HG03342 (cell line): ENCODE measurements around the gene CMTM7.

Experiments
- ATAC-seq: cut with Tn5 transposase; IDR thresholded peaks from one replicate; pipeline ENCODE4 v1.9.1; 2021; ENCODE audit warnings: mild to moderate bottlenecking, moderate library complexity; ENCODE audit not compliant: unreplicated experiment

The CMTM7 gene, protein sequence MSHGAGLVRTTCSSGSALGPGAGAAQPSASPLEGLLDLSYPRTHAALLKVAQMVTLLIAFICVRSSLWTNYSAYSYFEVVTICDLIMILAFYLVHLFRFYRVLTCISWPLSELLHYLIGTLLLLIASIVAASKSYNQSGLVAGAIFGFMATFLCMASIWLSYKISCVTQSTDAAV

DNA sequence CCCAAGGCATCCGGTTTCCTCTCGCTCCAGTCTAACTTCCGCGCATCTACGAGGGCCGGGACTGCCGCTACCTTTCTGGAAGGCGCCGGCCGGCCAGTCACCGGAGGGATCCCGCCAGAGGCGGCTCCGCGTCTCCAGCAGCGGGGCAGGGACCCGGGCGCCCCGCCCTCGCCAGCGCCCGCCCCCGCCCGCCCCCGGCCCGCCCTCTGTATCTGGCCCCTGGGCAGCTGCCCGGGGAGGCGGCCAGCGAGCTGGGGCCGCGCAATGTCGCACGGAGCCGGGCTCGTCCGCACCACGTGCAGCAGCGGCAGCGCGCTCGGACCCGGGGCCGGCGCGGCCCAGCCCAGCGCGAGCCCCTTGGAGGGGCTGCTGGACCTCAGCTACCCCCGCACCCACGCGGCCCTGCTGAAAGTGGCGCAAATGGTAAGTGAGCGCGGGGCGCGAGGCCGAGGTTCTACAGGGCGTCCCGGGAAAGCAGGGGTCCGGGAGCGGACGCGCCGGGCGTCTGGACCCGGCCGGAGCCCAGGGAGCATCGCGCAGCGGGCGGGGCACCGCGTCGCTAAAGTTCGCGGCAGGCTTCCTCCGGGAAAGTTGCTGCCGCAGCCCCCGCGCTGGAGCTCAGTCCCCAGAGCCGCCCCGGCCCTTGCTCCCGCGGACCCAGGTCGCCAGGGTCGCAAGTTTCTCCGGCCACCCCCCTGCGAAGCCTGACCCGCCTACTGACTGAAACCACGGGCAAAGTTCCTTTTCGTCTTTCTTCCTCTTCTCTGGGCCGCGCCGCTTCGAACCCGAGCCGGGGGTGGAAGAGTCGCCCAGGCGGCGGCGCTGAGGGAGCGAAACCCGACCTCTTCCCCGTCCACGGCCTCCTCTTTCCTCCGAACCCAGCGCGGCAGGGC lies at the start of gene CMTM7:
TSS of gene CMTM7 (plus strand) at position 211 of the 893 bp plus-strand sequence. CDS start at position 265, 54 bp downstream.
- peak; percentile 71 for ATAC-seq

DNA sequence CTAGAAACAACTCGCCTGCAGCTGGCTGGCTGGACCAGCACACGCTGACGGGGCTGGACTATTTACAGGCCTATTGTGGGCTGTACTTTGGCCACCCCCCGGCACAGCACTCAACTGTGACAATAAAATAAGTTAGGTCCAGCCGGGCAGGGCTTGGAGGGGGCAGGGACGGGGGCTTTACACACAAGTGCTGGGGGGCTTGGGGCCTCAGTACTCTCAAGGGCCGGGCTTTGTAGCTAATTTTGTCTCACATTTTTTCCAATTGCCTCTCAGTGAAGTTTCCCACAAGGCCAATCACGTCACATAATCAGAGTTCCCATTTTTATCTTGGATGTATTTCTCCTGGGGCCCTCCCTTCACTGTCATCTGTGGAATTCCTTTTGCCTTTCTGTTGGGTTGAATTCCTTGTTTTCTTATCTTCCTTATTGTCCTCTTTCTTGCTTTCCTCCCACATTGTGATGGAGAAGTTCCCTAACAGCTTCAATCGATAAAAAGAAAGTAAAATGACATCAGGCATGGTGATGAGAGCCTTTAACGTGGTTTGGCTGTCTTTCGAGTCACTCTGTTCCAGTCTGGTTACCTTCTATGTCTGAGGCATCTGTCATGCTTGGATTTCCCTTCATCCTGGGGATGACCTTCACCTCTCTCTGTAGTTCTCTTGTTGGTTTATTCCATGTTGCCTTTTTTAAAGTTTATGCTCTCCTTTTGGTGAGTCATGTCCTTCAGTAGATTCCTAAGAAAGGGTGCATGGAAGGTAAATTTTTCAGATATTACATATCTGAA lies 44.1 kb upstream of the CMTM7 start:
- no peak for ATAC-seq

DNA sequence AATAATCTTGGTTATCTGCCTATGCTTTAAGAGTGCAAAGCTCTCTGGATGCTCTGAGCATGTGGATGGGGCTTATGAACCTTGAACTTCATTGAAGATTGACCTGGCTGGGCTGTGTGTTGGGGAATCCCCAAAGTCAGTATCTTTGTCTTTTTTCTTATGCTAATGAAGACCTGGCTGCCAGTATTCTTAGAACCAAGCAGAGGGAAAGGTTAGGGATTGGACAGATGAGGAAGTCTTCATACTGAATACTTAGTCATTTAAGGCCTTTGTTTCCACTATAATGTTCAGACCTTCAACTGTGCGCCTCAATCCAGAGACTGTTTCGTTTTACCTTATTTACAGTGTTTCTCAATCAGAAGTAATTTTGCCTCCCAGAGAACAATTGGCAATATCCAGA lies 42.5 kb upstream of the CMTM7 start:
- ATAC-seq = no peak

DNA sequence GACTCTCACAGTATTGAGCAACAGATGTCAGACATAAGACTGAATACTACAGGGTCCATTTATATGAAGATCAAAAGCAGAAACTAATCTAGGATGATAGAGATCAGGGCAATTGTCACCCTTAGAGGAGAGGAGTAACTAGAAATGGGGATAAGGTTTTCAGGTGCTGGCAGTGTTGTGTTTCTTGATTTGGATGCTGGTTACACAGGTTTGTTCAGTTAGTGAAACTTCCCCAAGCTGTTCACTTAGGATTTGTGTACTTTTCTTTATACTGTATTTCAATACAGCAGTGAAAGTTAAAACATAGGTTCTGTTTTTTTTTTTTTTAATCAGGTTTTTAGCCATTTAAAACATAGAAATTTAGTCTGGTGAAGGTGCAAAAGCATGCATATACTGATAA lies 39.1 kb upstream of the CMTM7 start:
- no peak for ATAC-seq

DNA sequence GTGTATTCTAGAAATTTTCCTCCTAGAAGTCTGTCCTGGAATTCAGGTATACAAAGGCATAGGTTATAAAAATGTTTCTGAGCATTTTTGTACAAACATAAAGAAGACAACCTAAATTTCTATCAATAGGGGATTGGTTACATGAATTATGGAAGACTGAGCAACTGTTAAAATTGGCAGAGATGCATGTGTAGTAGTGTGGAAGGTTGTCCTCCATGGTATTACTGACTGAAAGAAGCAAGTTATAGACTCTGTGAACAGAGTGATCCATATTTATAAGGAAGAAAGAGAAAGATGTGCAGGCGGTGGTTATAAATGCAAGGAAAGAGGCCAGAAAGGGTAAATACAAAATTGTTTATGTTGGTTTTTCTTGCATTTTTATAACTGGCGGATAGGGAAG lies 38.3 kb upstream of the CMTM7 start:
- ATAC-seq = no peak

DNA sequence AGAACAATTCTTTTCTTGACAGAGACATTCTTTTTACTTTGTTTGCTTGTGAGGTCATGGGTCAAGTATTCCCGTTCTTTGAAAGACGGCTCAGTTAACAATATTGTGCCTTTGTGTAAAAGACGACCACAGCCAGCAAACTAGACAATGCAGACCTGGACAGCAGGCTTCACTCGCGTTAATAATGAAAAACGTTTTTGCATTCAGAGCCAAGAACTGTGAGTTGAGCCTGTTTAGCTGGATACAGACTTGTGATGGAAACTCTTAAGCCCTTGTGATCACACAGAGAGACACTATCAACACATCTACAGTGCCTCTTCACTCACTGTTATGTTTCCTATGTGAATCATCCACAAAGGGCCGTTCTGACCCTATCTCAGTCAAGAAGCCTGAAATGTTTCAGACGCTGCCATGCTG lies 37.3 kb upstream of the CMTM7 start:
- ATAC-seq = no peak

DNA sequence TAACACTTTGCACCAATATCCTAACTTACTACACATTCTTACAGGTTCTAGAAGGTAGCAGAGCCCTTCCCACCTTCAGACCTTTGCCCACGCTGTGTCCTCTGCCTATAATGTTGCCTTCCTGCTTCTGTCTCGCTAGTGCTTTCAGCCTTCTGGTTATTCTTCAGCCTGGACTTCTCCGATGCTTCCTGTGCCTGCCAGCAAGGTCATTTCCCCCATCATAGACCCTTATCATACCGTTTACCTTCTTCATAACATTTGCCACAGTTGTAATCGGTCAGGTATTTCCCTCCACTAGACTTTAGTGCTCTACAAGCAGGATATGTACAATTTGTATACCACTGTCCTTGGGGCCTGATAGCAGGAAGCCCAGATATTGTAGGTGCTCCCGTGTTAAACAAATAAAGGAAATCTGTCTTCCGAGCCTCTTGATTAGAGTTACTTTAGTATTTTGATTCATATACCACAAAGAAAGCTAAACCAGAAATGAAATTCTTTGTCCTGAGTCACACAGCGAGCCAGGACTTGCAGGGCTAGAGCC lies 35.8 kb upstream of the CMTM7 start:
- no peak for ATAC-seq

DNA sequence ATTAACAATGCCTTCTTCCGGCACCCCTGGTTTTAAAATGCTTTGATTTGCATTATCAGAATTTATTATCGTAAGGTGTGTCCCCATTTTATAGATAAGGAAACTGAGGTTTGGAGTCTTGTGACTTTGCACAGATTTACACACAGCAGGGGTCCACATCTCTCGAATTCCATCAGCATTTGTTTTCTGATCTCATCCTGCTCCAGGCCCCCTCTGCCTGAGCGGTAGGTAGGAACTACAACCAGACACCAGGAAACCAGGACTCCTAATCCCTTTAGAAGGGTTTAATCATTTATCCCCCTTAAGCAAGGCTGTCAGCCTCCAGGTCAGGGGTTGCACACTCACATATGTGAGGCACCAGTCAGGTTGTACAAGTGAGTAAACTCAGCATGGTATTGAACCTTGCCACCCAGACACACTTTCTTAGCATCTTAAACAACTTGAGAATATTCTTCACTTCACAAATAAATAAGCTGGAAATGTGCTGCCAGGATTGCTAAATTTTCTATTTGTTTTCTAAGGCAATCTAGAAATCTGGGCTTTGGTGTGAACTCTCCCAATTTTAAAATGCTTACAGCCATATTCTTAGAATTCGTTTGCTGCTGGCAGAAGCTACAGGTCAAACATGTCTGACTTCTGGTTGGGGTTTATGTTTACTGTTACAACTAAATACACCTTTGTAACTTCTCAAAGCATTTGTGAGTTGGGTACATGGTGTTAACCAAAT lies 31.7 kb upstream of the CMTM7 start:
- no peak for ATAC-seq

DNA sequence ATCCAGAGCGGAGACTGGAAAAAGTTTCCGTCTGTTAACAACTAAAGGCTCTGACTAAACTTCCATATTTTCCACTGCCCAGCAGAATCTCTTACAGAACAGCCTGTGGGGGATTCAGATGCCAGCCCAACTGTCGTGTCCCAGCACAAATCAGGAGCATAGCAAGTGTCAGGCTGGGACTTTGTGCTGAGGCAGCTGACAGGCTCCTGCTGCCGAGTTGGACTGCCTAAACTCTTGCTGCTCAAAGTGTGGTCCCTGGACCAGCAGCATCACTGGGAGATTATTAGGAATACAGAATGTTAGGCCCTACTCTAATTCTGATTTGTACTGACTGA lies 31.2 kb upstream of the CMTM7 start:
- no peak for ATAC-seq

DNA sequence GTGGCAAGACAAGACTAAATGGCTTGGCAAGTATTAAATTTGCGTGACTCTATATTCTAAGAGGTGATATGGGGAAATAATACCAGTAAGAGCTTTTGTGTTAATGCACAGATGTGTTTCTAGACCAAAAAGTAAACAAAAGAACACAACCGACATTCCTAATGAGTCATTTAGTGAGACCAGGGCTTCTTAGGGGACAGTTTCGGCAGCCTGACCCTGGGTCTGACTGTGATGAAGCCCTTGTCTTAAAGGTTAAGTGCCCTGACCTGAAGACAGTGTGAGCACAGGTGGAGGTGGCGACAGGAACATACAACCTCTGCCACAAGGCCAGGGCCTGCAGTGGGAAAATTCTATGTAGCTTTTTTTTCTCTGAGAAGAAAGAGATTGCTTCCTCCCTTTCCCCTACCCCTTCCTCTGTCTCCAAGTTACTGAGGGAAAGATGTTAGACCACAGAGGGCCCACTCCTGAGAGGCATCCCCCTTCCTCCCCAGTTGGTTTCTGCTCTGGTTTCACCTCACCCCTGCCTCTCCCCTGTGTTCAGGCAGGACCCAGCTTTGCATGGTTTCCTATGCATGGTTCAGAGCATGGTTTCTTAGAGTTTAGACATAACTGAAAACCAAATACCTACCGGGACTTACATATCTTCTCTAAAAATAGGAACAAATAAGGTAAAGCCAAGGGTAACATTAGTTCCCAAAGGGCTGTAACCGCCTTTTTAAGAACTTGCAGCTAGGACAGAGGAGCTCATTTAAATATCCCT lies 24.8 kb upstream of the CMTM7 start:
- peak; percentile 62 for ATAC-seq

DNA sequence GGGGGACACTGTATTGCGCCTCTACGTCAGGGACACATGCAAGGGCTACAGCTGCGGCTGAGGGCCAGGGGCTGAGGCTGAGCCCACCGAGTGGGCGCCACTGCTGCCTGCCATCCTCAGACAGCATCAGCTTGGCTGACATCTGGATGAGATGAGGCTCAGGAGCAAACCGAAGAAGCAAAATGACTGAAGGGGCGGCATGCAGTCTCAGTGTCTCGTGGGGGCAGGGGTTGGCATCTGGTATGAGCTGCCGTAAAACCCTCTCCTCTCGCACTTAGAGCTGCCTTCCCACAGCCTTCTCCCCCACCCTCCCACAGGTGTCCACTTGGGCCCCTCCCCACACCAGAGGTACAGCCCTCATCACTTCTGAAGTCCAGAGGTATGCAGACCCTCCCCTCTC lies 24.2 kb upstream of the CMTM7 start:
- no peak for ATAC-seq

DNA sequence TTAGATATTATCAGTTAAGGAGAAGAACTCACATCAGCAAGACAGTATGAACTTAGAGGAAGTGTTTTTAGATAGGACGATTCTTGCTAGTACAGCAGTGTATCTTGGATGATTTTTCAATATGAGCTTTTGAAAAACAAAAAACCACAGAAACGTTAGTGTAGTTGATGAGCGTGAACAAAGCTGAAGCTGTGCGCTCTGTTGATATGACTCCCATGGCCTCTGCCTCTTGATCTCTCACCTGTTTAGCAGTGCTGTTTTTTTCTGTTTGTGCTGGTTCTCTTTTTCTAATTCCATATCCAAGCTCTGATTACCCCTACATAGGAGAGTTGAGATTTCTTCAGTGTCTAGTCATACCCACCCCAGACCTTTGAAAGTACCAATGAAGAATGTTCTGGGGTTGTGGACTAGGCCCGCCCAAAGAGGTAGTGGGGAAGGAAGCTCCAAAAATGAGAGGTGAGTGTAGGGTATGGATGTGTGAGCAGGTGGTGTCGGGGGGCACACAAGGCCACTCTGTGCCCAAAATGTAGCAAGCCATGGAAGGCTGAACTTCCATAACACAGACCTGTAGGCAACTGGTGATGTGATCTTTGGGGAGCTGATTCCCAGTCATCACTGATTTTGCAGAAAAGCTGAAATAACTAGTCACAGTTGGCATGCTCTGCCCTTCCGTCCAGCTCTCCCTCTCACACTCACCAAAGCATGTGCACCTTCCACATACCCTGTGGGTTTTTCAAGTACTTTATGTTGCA lies 20.0 kb upstream of the CMTM7 start:
- ATAC-seq = no peak

DNA sequence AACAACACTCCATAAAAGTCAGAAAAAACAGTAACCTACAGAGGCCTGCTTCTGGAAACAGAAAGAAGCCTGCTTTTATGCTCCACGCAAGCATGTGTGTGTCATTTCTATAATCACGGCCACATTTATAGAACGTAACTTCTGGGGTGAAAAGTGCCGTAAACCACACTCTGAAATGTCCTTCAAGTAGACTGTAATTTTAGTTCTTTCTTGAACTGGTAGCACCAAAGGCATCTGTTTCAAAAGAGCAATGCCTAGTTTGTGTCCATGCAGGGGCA lies 19.5 kb upstream of the CMTM7 start:
- no peak for ATAC-seq

DNA sequence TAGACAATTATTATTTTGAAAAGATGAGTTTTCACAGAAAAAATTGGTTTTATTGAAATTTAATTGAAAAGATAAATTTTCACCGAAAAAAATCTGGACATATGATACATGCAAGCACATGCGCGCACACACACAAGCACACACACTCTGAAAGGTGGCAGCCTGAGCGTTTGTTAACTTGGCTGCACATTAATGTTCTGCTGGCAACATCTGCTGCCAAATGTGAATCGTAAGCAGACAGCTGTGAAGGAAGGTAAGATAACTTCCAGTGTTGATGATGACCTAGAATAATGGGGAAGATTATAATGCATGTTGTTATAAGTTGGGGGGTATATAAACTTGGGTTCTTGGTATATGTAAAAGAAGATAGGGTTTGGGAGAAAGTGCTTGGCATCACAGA lies 18.4 kb upstream of the CMTM7 start:
- no peak for ATAC-seq

DNA sequence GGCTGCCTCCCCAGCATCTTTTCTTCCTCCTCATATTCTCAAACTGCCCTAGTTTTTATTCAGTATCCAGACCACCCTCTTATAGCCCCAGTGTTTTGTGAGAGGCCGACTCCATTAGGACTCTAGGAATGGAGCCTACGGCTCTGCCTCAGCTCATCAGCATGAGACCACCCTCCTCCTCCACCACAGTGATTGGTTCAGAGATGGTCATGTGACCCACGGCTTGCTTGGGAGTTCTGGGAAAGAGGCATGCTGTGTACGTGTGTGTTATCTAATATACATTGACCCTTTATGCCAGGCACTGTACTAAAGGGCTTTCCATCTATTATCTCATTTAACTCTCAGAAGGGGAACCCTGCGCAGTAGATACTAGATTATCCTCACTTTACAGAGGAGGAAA lies 17.8 kb upstream of the CMTM7 start:
- ATAC-seq = no peak

DNA sequence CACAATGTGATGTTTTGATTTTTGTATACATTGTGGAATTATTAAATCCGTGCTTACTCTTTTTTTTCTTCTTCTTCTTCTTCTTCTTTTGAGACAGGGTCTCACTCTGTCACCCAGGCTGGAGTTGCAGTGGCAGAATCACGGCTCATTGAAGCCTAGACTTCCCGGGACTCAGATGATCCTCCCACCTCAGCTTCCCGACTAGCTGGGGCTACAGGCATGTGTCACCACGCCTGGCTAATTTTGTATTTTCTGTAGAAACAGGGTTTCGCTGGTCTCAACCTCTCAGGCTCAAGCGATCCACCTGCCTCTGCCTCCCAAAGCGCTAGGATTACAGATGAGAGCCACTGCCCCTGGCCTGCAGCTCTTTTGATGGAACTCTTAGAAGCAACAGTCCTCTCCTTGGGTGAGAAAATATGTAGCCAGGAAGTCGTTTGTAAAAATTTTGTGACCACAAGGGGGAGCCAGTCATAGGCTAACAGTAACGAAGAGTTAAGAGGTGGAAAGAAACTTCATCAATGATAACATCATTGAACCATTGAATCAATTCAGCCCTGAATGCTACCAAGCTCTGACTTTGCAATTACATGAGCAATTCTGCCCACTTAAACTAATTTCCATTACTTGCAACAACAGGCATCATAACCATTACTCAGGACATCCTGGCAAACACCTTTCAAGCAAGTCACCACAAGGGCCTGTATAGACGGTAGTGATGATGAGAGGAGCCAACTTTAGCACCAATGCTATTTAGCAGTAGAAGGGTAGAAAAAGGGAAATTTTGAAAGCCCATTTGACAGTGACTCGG lies 16.7 kb upstream of the CMTM7 start:
- no peak for ATAC-seq

DNA sequence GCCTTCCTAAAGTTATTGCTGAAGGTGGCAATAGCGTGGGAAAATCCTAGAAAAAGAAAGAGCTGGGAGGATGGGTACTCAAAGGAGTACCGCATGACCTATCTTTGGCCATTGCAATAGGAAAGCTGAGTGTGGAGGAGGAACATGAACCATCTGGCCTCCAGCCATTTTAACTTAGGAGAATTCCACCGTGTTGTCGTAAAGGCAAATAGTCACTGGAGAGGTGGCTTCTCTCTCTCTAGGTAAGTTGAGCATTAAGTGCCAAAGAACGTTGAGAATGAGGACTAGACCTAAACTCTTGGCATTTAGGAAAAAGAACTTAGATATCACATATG lies 16.1 kb upstream of the CMTM7 start:
- ATAC-seq = no peak

DNA sequence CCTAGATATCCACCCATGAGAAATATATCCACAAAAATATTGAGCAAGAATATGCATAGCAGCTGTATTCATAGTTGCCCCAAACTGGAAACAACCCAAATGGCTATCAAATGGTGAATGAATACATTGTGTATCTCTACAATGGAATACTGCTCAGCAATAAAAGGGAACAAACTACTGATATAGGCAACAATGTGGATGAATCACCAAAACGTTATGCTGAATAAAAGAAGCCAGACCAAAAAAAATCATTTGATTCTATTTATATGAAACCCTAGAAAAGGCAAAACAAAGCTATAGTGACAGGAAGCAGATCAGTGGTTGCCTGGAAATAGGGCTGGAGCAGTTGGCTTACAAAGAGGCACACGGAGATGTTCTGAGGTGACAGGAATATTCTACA lies 15.5 kb upstream of the CMTM7 start:
- ATAC-seq = no peak
